Muscle of arm (tissue), 12 donors: Measurements from ENCODE around the gene PLA2G4A. TPM values are rescaled to one million over a fixed set of nuclear protein-coding genes. Genes with fewer than 3 reads are reported as not detected.
"Not testable (repeated sequence)": the region's sequence is repeated elsewhere in the genome, so short reads cannot be mapped to it uniquely, and the experiment has no call there.

ENCODE experiments used
- DNase-seq: peaks from one replicate; pipeline ENCODE4 v3.0.0-alpha.2; 2013
- polyA plus RNA-seq, 12 donors: library from polyadenylated mRNA; unstranded; fragments of 120-200 nt; gene quantifications; one replicate each; pipeline ENCODE4 v1.2.1, GENCODE V29; 2013; ENCODE audit not compliant: insufficient read length in 12 of 12

Gene PLA2G4A
- polyA plus RNA-seq, 12 donors = 2.7 to 12.3 (median 4.8) TPM; not detected in 1

GRCh38 chr1:186917106-186917786, 88.5 kb downstream of the PLA2G4A start:
- not testable (repeated sequence) for DNase-seq

- DNase-seq = not testable (repeated sequence)
Observed at GRCh38 chr1:186921386-186921785, 92.6 kb downstream of the PLA2G4A start.

- DNase-seq = not testable (repeated sequence)
Observed at GRCh38 chr1:186922814-186923213, 94.1 kb downstream of the PLA2G4A start.

GRCh38 chr1:186923486-186923885, 94.7 kb downstream of the PLA2G4A start:
- DNase-seq = no peak

- peak; percentile 71 for DNase-seq
Observed at GRCh38 chr1:186925881-186926669, 97.3 kb downstream of the PLA2G4A start.

- DNase-seq = no peak
Observed at GRCh38 chr1:186927884-186928283, 99.1 kb downstream of the PLA2G4A start.

- no peak for DNase-seq
Observed at GRCh38 chr1:186930238-186930637, 101.5 kb downstream of the PLA2G4A start.

- no peak for DNase-seq
Observed at GRCh38 chr1:186937016-186937670, 108.4 kb downstream of the PLA2G4A start.

- DNase-seq = no peak
Observed at GRCh38 chr1:186943891-186944686, 115.3 kb downstream of the PLA2G4A start.

- DNase-seq = no peak
Observed at GRCh38 chr1:186945146-186945545, 116.4 kb downstream of the PLA2G4A start.

GRCh38 chr1:186948535-186948934, 119.8 kb downstream of the PLA2G4A start:
- no peak for DNase-seq

- DNase-seq = no peak
Observed at GRCh38 chr1:186949173-186949572, 120.4 kb downstream of the PLA2G4A start.

GRCh38 chr1:186950547-186950946, 121.8 kb downstream of the PLA2G4A start:
- DNase-seq = no peak

GRCh38 chr1:186953876-186954275, 125.1 kb downstream of the PLA2G4A start:
- no peak for DNase-seq

GRCh38 chr1:186957314-186957713, 128.6 kb downstream of the PLA2G4A start:
- DNase-seq = peak; percentile 69

- DNase-seq = no peak
Observed at GRCh38 chr1:186958520-186958919, 129.8 kb downstream of the PLA2G4A start.

GRCh38 chr1:186960861-186961260, 132.1 kb downstream of the PLA2G4A start:
- no peak for DNase-seq

- DNase-seq = no peak
Observed at GRCh38 chr1:186965847-186966246, 137.1 kb downstream of the PLA2G4A start.

GRCh38 chr1:186966456-186966855, 137.7 kb downstream of the PLA2G4A start:
- DNase-seq = no peak

- DNase-seq = no peak
Observed at GRCh38 chr1:186967656-186968394, 139.1 kb downstream of the PLA2G4A start.

GRCh38 chr1:186974774-186975181, 146.0 kb downstream of the PLA2G4A start:
- peak; percentile 84 for DNase-seq
